Erythroblast (primary cell): ENCODE data around the gene LEMD1.

ENCODE experiments used
- GATA1 ChIP-seq: IDR thresholded peaks from 2 replicates; pipeline ENCODE4 v1.6.1; 2011; ENCODE audit warnings: low read depth, mild to moderate bottlenecking, control low read depth, low read length, moderate library complexity
- POLR2A ChIP-seq: IDR thresholded peaks from 2 replicates; pipeline ENCODE4 v1.6.1; 2011; ENCODE audit warnings: mild to moderate bottlenecking, low read length

- TF ChIP-seq POLR2A (no peak), GATA1 (no peak)
These were observed 82.1 kb downstream of the LEMD1 start for GRCh38 chr1:205339717-205340116.
